ENCODE data around the gene NPHP3. TPM values are rescaled to one million over a fixed set of nuclear protein-coding genes. Genes with fewer than 3 reads are reported as not detected.

The NPHP3 gene
- total RNA-seq, 1 donor from 2014 or later: 72.2 TPM

DNA sequence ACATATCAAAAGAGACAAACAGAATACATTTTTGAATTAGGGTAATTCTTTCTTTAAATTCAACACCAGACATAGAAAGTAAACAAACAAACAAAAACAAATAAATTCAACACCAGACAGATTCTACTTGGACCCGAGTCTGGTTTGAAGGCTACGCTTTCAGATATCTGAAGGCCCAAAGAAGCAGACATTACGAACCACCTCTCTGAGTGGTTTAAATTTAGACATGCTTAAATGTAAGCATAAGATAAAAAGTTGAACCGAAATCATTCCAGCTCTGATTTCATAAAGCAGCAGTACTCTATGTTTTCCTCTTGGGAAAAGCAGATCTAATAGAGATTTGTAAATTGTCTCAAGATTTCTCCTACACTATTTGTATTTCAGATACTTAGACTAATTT, 32.2 kb downstream of the NPHP3 start:
- DNase-seq (ENCODE audit: low spot score): no peak

DNA sequence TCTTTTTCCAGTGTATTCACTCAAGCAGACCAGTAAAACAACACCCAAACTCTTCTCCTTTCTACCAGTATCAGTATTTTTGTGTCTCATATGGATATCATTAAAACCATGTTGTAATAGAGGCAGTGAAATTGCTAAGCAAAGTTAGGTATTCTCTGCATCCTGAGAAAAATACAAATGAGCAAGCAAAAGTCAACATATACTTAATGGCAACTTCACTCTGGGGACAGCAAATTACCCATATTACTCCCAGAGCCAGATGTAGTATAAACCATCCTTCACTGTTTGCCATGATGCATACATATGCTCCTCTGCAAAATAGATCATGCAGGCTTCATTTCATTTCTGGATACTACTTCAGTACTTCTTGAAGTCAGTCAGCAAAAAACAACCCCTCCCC, 40.0 kb downstream of the NPHP3 start:
- DNase-seq (ENCODE audit: low spot score): no peak

DNA sequence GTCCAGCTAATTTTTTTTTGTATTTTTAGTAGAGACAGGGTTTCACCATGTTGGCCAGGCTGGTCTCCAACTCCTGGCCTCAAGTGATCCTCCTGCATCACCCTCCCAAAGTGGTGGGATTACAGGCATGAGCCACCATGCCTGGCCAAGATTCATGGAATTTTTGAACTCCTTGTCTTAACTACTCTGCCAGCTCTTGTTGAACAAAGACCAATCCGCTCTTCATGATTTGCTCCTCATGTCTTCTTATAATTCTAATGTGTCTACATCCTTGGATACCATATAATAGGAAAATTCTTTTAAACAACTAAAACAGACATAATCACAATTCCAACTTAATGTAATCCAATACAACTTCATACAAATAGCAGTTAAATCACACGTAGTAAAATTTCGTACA, 40.8 kb downstream of the NPHP3 start:
- no peak for DNase-seq (ENCODE audit: low spot score)

DNA sequence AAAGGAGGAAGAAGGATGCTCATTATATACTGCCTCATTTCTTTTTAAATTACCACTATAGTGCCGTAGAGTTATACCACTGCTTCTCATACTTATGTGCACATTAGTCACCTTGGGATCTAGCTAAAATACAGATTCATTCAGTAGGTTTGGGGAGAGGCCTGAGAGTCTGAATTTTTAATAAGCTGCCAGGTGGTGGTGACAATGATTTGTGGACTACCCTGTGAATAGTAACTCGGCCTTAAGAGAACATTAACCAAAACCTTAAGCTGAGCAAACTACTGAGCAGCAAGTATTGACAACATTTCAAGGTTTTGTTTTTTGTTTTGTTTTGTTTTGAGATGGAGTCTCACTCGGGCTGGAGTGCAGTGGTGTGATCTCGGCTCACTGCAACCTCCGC, 42.3 kb downstream of the NPHP3 start:
- no peak for DNase-seq (ENCODE audit: low spot score)

DNA sequence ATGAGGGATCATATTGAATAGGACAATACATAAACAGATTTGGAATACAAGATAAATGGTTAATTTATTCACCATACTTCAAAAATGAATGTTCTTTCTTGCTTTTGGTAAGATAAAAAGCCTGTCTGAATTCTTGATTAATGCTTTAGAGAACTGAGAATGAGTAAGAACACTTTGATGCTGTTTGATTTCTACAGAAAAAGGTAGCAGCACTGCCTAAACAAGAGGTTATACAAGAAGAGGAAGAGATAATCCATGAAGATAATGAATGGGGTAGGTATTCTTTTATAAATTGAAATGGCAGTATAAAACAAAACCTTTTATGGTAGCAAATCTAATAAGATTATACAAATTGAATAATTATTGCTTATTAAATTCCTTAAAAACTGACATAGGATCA, 46.8 kb downstream of the NPHP3 start:
- DNase-seq (ENCODE audit: low spot score): no peak

DNA sequence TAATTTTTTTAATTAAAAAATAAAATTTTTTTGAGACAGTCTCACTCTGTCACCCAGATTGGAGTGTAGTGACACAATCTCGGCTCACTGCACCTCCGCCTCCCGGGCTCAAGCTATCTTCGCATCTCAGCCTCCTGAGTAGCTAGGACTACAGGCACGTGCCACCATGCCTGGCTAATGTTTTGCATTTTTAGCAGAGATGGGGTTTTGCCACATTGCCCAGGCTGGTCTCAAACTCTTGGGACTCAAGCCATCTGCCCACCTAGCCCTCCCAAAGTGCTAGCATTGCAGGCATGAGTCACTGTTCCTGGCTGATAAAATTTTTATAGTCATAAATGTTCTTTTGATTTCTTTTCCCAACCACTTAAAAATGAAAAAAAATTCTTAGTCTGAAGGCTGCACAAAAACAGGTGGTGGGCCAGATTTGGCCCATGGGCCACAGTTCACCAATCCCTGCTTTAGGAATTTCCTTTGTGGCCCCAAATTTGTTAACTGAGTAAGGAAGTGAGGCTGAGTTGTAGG, 52.9 kb downstream of the NPHP3 start:
- no peak for DNase-seq (ENCODE audit: low spot score)

DNA sequence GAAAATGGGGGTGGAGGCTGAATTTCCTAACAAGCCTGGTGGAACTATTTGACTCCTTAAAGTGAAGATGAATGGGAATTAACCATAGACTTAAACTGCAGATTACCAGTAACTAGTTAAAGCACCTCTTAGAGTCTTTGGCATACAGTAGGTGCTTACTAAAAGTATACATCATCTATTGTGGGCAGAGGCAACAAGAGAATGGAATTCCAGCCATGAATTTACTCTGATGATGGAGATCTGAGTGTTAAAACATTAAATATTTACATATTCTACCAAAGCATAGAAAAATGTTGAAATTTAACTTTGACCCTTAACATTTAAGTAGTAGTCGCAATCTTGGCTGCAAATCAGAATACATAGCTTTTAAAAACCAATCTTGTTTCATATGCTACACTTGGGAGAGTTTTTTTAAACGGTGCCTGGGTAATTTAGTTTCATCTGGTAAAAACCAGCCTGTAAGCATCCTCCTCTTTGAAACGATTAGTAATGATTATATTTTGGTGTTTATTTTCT, 56.9 kb downstream of the NPHP3 start:
- DNase-seq (ENCODE audit: low spot score): no peak

DNA sequence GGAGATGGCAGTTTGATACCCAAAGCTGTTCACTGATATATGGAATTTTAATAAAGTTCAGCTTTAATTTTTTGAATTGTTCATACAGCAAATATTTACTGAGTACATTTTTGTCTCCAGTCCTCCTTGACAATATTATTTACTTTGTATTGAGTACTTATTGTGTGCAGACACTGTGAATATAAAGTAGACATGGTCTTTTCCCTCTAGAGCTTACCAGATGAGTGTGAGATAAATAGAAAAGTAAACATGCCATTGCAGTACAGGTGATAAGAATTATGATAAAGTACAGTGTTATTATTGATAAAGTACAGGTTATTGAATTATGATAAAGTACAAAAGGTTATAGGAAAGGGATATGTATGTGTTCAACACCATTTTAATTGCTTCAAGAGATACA, 60.0 kb downstream of the NPHP3 start:
- no peak for DNase-seq (ENCODE audit: low spot score)

DNA sequence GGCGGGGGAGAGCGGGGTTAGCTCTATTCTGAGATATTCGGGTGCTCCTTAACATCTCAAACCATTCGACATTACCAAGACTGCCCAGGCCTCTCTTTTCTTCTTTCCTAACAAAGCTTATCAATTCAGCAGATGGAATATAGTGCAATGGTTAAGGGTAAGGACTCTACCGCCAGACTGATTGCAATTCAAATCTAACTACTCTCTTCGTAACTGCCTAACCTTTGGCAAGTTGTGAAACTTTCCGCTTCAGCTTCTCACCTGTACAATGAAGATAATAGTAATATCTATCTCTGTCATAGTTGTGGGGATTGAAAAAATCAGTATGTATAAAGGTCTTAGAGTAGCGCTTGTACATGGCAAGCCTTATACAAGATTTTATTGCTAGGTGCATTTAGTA, 61.1 kb downstream of the NPHP3 start:
- no peak for DNase-seq (ENCODE audit: low spot score)

DNA sequence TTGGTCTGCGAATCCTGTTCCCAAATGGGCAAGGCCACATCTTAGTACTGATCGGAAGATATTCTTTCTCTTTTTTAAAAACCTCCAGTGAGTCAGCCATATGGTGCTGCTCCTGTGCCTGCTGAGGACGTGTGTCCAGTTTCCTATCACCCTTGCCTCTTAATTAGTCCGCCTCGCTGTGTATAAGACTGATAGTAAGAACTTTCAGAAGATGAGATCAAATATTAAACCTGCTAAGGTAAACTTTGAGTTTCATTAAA, 61.5 kb downstream of the NPHP3 start:
- no peak for DNase-seq (ENCODE audit: low spot score)

DNA sequence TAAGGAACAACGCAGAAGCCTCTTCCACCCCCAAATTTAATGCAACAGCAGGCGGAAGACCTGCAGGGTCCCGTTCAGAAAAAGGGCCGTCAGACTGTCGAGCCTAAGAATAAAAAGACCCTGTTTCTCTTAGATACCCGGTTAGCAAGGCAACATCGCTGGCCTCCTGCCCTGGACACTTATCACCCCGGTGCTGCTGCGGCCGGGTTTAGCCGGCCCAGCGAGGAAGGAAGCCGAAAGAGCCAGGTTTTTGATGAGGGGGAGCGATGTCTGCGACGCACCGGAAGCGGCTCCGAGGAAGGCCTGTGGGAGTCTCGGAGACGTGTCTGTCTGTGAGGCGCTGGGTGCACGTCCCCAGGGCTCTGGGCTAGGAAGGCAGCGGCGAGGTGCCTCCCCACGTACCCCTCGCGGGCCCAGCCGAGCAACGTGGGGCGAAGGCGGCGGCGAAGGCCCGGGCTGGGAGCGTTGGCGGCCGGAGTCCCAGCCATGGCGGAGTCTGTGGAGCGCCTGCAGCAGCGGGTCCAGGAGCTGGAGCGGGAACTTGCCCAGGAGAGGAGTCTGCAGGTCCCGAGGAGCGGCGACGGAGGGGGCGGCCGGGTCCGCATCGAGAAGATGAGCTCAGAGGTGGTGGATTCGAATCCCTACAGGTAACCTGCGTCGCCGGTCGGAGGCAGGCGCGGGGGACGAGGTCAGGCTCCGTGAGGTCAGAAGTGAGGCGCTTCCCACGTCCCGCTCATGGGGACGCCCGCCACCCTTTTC, 62.0 kb downstream of the NPHP3 start, which contains the start of gene UBA5:
Gene UBA5 (plus strand): TSS at position 278 of the 759 bp plus-strand sequence. CDS start 209 bp downstream, at position 487.
- DNase-seq (ENCODE audit: low spot score): peak; percentile 78

DNA sequence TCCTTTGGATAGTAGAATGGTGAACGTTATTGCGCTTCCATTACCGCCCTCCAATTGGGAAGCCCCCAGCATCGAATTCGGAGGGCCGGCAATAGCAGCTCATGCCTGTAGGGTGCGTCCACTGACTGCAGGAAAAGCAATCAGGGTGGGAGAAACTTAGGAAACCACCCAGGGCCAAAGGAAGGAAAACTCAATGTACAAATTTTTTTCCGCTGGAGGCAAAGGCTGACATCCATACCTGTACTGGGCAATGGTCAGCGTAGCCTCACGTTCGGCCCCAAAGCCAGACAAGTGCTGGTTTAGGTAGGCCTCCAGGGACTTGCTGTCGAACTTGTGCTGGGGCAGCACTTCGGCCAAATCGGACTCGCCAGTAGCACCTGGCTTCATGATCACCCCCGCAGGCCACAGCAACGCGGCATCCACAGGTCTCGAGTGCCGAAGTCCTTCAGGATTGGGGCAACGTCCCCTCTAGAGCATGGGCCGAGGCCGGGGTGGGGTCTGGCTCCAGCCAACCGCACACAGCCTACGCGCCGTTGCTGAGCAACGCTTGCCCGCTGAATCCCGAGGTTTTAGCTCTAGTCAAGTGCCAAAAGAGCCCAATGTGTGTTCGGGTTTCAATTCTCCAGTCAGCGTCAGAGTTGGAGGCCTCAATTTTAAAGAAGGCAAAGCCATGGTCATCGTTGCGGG, 62.7 kb downstream of the NPHP3 start, which contains the start of gene ACAD11:
Gene ACAD11 (minus strand): TSS at position 445 of the 687 bp plus-strand sequence. CDS start 58 bp downstream, at position 387.
- peak; percentile 84 for DNase-seq (ENCODE audit: low spot score)

DNA sequence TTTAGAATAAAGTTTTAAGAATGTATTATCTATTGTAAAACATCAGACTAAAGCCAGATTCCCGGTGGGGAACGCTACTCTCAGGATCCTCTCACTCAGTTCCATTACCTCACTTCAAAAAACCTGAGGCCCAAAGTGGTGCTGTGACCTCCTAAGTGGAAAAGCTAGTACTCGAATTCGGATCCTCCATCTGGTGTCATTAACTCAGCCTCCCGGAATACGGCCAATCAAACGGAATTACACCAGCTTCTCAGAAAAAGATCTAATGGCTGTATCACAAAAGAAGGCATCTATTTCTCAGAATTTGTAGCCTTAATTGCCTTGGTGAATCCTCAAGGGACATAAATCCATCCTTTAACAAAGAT, 63.2 kb downstream of the NPHP3 start:
- DNase-seq (ENCODE audit: low spot score): no peak

DNA sequence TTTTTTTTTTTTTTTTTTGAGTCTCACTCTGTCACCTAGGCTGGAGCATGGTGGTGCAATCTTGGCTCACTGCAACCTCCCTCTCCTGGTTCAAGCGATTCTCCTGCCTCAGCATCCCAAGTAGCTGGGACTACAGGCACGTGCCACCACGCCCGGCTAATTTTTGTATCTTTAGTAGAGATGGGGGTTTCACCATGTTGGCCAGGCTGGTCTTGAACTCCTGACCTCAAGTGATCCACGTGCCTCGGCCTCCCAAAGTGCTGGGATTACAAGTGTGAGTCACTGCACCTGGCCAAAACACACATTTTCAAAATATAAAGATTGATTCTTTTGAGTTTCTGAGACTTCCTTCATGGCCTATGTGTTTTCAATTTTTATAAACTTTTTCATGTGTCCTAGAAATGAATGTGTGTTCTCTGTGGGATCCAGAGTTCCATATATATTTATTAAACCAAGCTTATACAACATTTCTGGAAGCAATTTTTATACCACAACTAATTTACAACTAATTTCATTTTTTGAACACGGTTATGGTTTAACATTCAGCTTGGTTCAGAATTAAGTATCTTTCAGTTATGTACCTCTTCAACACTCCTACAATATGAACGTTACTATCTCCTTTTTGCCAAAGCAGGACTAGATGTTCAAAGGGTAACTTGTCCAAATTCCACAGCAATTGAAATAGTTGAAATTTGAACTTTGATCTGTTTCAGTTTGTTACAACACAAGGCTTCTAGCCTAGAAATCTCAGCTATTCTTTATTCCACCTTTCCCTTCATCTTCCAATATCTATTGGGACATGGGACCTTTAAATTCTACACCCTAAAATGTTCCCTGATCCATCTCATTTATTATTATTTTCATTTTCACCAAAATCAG, 64.1 kb downstream of the NPHP3 start:
- DNase-seq (ENCODE audit: low spot score): no peak

DNA sequence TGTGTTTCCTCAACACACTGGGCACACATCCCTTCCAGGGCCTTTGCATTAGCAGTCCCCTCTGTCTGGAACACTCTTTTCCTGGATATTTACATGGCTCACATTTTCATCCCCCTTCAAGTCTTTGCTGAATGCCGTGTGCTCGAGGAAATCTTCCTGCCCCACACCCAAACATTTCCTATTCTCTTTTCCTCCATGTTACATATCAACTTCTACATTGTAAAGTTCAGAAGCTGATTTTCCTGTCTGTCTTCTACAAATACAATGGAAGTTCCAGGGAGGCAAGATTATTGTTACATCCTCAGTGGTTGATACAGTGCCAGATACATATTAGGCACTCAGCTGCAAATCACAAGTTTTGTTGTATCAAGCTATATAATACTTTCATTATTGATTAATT, 66.7 kb downstream of the NPHP3 start:
- DNase-seq (ENCODE audit: low spot score): no peak

DNA sequence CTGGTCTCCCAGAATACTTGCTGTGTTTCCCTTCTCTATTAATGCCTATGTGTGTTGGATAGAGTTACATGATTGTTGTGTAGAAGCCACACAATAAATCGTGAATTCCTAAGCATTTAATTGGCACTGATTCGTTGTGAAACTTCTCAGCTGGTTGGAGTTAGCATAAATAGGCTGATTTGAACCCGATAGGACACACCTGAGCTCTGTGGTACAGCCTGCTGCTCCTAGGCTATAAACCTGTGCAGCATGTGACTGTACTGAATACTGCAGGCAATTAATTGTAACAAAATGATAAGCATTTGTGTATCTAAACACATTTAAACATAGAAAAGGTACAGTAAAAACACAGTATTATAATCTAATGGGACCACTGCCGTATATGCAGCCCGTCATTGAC, 67.5 kb downstream of the NPHP3 start:
- no peak for DNase-seq (ENCODE audit: low spot score)

DNA sequence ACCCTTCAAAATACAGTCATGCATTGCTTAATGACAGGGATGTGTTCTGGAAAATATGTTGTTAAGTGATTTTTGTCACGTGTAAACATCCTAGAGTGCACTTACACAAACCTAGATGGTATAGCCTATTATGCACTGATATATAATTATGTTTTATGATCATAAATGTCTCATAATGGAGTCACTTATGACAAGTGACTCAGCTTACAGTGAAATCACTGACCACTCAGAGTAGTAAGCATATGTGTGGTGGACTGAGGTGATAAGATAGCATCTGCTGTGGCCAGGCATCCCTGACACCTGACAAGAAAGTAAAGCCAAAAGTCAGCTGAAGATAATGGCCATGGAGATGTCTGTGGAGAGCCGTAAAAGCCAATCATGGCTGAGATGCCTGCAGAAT, 68.0 kb downstream of the NPHP3 start:
- no peak for DNase-seq (ENCODE audit: low spot score)

DNA sequence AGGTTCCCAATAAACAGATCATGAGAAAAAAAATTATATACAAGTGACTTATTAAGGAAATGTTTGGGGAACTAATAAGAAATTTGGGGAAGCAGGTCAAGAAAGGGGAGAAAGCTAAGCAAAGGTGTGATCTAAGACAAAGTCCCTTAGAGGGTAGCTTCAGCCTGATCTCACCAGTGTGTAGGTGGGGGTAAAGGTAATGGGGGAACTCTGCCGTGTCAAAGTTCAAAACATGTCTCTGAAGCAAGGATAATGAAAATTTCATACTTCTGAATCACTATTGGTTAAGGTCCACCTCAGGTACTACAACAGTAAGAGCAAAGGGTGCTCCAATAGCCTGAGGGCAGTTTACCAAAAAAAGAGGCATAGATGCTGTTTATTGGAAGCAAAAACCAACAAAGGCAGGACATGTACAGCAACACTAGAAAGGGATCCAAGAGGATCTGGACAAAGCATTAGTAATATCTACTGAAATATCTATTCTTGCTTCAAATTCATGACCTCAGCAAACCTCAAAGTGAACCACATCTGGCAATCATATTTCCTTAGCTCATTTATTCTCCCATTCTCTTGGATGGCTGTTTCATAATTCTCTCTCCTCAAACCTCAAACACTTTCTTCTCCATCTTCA, 69.5 kb downstream of the NPHP3 start:
- no peak for DNase-seq (ENCODE audit: low spot score)

DNA sequence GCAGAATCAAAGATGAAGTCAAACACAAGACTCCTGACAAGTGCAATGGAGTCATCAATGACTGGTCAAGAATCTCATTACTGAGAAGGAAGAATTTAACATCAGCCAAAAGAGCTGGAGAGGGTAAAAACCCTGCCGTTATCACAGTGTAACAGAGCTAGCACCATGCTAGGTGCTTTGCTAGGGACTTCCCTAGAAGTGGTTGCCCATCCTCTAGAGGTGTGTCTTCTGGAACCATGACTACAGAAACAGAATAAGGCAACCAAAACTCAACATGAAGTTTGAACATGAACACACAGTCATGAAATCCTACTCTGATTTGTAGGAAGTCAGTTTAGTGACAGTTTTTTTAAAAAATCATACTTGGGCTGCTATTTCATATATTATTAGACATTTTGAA, 72.1 kb downstream of the NPHP3 start:
- no peak for DNase-seq (ENCODE audit: low spot score)

DNA sequence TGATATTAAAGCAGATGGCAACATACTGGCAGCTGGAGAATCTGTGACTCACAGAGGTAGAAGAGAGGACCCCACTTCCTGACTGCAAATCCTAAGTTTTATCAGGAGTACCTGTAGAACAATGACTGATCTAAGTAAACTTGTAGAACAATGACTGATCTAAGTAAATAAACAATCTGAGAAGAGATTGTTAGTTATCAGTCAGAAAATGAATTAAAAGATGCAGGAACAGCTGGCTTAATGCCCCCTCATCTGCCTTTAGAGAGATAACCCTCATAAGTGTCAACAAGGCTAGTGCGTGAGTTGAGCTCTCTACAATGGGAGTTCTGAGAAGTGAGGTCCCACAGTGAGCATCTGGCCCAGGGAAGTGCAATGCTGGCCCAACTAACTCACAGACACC, 77.2 kb downstream of the NPHP3 start:
- DNase-seq (ENCODE audit: low spot score): no peak

DNA sequence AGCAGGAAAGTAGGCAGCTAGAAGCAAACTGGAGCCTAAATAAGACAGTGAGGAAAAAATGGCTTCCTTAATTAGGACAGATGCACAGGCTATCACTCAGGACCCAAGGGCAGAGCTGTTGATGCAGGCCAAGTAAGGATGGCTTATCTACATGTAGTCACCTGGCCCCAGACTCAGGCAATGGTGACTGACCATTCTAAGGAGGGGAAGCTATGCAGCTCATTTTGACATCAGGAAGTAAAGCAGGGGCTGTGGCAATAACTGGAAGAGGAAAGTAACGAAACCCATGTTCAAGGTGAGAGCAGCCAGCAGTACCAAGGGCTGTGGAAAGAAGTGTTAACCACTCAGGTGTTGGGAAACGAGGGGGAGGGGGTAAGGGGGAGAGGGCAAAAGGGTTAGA, 78.8 kb downstream of the NPHP3 start:
- DNase-seq (ENCODE audit: low spot score): no peak

DNA sequence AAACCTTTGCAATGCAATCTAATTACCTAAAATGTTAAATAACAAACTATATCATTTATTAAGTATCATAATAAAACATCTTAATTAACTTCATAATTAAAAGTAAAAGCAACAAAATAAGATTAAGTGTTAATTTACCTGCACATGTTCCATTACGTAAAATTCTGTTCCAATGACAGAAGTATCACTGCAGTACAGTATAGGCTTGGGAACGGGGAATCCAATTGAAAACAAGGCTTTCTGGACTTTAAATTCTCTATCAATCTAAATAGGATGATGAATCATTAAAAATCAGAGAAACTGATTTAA, 79.7 kb downstream of the NPHP3 start:
- no peak for DNase-seq (ENCODE audit: low spot score)

Data from umbilical cord (tissue), 2 donors.